ENCODE data around the gene NXPE3.

Gene NXPE3

DNA sequence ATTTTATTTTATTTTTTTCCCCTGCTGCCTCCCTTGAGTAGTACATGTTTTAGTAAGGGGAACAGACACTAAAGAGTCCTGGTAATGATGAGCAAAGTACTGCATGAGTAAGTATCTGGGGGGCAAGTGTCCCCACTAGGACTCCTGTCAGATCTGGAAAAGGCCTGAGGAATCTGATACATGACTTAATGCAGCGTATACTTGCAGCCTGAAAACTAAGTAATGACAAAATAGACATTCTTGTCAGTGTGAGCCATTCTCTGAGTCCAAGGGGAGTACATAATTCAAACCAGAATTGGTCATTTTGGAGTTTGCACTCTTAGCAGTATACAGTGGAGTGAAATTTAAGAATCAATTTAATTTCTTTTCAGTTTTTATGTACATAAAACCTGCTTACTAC lies 27.5 kb downstream of the NXPE3 start:
- FAIRE-seq, result no peak
- no peak for DNase-seq (ENCODE audit: insufficient read length)

DNA sequence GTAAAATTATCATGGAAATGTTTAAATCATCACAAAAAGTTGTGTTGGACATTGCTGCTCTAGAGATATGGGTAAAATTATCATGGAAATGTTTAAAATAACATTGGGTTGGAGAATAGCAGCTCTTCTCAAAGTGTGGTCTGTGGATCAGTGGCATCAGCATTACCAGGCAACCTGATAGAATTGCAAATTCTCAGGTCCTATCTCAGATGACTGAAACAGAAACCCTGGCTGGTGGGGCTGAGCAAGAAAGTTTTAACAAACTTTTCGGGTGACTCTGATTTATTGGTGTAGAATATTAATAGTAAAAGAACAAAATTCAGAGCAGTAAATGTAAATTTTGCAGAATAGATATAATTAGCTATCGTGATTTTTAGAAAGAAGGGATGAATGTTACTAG lies 28.9 kb downstream of the NXPE3 start:
- DNase-seq (ENCODE audit: insufficient read length) (no peak), FAIRE-seq (peak; percentile 84)
- no peak for TF ChIP-seq POLR2A (IDR thresholded peaks at IDR 0.05; ENCODE audit: low read depth, low read length)
- no peak for TF ChIP-seq POLR2AphosphoS5 (IDR thresholded peaks at IDR 0.05; ENCODE audit: low read depth, low read length)
- TF ChIP-seq TAF1 (IDR thresholded peaks at IDR 0.05; ENCODE audit: borderline replicate concordance, low read depth, low read length), result no peak

More for the DNA sequence above, 27.5 kb downstream of the NXPE3 start:
- no peak for TF ChIP-seq POLR2A (IDR thresholded peaks at IDR 0.05; ENCODE audit: low read depth, low read length)
- TF ChIP-seq TAF1 (IDR thresholded peaks at IDR 0.05; ENCODE audit: borderline replicate concordance, low read depth, low read length), result no peak
- TF ChIP-seq POLR2AphosphoS5 (IDR thresholded peaks at IDR 0.05; ENCODE audit: low read depth, low read length), result no peak

DNA sequence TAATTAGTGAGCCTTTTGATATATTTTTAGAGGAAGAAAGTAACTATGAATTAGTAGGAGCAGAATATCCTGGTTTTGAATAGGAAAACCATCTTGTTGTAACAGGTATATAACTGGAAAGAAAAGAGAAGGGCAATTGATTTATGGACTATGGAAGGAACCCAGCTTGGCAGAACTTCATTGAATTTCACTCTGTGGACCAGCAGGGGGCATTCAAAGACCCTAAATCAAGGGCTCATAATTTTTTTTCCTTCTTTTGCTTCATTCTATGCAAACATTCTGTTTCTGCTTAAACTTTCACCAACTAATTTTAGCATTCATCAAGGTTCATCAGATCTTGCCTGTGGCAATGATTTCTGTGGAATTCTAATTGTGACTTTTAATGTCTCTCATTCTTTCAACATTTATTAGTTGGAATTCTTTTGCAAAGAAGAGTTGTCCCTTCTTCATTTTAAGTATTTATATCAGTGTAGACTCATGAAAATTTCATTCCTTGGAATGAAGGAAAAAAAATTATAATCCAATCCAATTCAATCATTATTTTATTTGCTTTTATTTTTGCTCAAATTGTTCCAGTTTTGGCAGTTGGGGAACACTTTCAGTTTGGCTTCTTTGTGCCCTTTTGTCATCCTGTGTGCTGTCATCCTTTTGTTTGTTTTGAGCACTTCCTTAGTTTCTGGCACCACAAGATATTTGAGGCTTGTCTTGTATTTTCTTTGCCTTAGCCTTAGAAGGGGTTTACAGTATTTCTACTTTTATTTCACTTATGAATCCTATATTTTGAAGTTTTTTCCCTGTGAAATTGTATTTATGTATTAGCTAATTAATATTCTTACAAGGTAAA lies 30.4 kb downstream of the NXPE3 start:
- FAIRE-seq (peak; percentile 82), DNase-seq (ENCODE audit: insufficient read length) (no peak)
- TF ChIP-seq POLR2AphosphoS5 (IDR thresholded peaks at IDR 0.05; ENCODE audit: low read depth, low read length), result no peak
- TF ChIP-seq POLR2A (IDR thresholded peaks at IDR 0.05; ENCODE audit: low read depth, low read length), result no peak
- TF ChIP-seq TAF1 (IDR thresholded peaks at IDR 0.05; ENCODE audit: borderline replicate concordance, low read depth, low read length), result no peak

DNA sequence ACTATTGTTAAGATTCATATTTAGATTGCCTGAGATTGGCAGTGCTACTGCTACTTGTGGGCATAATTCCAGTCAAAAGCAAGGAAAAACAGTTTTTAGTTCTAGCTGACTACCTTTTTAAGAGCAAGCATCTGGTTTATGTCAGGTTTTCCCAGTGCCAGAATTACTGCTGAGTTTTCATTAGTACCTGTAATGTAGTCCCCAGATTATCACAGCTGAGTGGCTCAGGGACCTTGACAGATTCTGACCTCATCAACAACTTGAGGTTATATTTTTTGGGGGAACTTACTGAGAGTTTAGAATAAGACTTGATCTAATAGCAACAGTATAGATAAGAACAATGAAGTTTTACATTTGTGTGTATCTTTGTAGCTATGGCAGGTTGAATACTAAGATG lies 31.0 kb downstream of the NXPE3 start:
- TF ChIP-seq TAF1 (IDR thresholded peaks at IDR 0.05; ENCODE audit: borderline replicate concordance, low read depth, low read length), result no peak
- TF ChIP-seq POLR2A (IDR thresholded peaks at IDR 0.05; ENCODE audit: low read depth, low read length), result no peak
- no peak for TF ChIP-seq POLR2AphosphoS5 (IDR thresholded peaks at IDR 0.05; ENCODE audit: low read depth, low read length)
- FAIRE-seq (no peak), DNase-seq (ENCODE audit: insufficient read length) (no peak)

DNA sequence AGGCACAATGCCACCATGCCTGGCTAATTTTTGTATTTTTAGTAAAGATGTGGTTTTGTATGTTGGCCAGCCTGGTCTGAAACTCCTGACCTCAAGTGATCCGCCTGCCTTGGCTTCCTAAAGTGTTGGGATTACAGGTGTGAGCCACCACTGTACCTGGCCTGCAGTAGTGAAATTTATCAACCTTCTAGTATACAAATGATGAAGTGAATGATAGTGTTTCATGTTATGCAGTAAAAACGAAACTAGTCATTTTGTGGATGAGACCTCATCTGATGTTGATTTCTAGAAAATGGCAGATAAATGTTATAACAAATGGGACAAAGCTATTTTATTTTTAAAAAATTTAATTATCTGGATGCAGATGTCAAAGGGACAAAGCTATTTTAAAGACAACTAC lies 32.9 kb downstream of the NXPE3 start:
- DNase-seq (ENCODE audit: insufficient read length) (no peak), FAIRE-seq (no peak)

DNA sequence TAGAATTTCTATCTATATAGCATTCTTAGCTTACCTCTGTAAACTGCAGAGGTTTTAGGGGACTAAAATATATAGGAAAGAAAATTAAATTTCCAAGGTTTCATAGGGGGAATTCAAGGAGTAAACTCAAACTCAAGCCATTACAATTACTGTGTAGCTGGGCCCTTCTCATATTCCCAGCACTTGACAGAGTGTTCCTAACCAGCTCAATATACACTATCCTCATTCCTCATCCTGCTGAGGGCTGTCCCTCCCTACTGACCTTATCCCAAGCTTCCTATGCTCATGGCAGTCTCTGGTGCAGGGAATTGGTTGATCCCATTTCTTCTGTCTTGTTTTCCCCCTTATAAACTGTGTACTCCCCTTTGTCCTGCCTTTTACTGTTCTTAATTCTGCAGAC lies 33.9 kb downstream of the NXPE3 start:
- FAIRE-seq (no peak), DNase-seq (ENCODE audit: insufficient read length) (no peak)
- TF ChIP-seq POLR2AphosphoS5 (IDR thresholded peaks at IDR 0.05; ENCODE audit: low read depth, low read length) (no peak), POLR2A (IDR thresholded peaks at IDR 0.05; ENCODE audit: low read depth, low read length) (no peak), TAF1 (IDR thresholded peaks at IDR 0.05; ENCODE audit: borderline replicate concordance, low read depth, low read length) (no peak)

More for the DNA sequence above, 32.9 kb downstream of the NXPE3 start:
- no peak for TF ChIP-seq POLR2A (IDR thresholded peaks at IDR 0.05; ENCODE audit: low read depth, low read length)
- no peak for TF ChIP-seq TAF1 (IDR thresholded peaks at IDR 0.05; ENCODE audit: borderline replicate concordance, low read depth, low read length)
- TF ChIP-seq POLR2AphosphoS5 (IDR thresholded peaks at IDR 0.05; ENCODE audit: low read depth, low read length), result no peak

DNA sequence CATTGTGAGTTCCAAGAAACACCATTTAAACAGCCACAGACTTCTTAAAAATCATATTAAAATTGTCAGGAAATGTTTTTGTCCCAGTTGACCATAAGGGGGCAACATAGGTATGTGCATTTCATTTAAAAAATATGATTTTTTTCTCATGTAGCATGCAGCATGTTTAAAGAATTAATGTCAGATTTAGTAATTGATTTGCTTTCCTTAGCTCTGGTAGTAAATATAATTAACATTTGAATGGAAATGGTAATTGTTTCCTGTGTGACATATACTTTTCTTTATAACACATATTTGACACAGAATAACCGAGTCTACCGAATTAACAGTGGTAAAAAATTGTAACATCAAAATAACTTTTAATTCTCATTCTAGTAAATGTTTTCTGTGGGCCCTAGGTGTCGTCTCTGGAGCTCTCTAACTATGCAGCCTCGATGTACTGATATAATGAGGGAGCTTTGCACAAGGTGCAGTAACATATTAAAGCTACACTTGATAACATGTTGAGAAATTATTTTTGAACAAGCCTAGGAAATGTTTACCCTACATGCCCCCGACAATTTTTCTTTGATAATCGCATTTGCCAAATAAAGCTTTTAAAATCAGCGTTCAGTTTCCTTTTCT lies 34.9 kb downstream of the NXPE3 start:
- TF ChIP-seq POLR2AphosphoS5 (IDR thresholded peaks at IDR 0.05; ENCODE audit: low read depth, low read length) (no peak), POLR2A (IDR thresholded peaks at IDR 0.05; ENCODE audit: low read depth, low read length) (no peak), TAF1 (IDR thresholded peaks at IDR 0.05; ENCODE audit: borderline replicate concordance, low read depth, low read length) (no peak)
- DNase-seq (ENCODE audit: insufficient read length) (no peak), FAIRE-seq (peak; percentile 40)

DNA sequence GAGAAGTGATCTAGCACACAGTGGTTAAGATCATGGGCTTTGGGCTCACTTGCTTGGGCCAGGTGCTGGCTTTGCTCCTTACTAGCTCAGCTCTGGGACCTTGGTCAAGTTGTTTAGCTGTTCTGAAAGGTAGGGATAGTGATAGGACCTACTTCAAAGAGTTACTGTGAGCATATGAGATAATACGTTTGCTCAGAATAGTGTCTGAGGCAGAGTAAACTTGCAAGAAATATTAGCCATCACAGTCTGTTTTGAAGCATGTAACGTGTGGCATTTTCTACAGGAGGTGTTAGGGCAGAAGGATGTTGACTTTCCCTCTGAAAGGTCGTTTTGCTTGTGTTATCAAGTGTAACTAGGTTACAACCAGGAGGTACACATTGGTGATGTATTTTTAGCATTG lies 35.8 kb downstream of the NXPE3 start:
- FAIRE-seq, result peak; percentile 81
- no peak for DNase-seq (ENCODE audit: insufficient read length)
- TF ChIP-seq POLR2A (IDR thresholded peaks at IDR 0.05; ENCODE audit: low read depth, low read length), result no peak
- TF ChIP-seq POLR2AphosphoS5 (IDR thresholded peaks at IDR 0.05; ENCODE audit: low read depth, low read length), result no peak

DNA sequence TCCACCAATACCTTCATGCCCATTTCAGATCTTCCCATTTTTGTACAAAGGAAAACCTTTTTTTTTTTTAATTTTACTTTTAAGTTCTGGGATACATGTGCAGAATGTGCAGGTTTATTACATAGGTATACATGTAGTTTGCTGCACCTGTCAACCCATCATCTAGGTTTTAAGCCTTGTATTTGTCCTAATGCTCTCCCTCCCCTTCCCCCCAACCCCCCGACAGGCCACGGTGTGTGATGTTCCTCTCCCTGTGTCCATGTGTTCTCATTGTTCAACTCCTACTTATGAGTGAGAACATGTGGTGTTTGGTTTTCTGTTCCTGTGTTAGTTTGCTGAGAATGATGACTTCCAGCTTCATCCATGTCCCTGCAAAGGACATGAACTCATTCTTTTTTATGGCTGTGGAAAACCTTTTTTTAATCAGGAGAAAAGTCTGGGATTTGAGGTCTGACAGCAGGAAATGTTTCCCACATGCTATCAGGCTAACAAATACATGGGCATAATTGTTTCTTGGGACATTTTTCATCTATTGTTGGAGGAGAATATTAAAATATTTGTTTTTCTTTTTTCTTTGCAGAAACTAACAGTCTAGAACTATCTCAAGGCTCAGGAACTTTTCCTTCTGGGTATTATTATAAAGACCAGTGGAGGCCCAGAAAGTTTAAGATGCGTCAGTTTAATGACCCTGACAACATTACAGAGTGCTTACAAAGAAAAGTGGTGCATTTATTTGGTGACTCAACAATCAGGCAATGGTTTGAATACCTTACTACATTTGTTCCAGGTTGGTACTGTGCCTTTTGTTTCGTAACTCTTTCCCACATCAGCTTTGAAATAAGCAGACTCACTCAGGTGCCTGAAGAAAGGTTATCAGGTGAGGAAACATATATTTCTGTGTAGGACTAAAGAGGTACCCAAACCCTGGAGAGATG lies 37.5 kb downstream of the NXPE3 start:
- FAIRE-seq (no peak), DNase-seq (ENCODE audit: insufficient read length) (no peak)
- TF ChIP-seq POLR2AphosphoS5 (IDR thresholded peaks at IDR 0.05; ENCODE audit: low read depth, low read length), result no peak
- TF ChIP-seq POLR2A (IDR thresholded peaks at IDR 0.05; ENCODE audit: low read depth, low read length), result no peak
- TF ChIP-seq TAF1 (IDR thresholded peaks at IDR 0.05; ENCODE audit: borderline replicate concordance, low read depth, low read length), result no peak

DNA sequence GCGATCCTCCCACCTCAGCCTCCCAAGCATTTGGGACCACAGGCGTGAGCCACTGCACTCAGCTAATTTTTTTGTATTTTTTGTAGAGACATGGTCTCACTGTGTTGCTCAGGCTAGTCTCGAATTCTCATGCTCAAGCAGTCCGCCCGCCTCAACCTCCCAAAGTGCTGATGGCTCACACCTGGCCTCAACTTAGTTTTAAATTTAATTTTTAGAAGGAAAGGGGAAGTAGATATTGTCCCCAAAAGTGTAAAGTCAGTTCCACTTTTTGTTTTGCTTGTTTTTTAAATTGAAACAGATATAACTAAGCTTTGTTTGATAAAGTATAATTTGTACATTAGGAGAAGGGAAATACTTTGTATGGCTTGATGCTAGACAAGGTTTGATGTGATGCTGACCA lies 39.0 kb downstream of the NXPE3 start:
- no peak for FAIRE-seq
- no peak for DNase-seq (ENCODE audit: insufficient read length)
- no peak for TF ChIP-seq TAF1 (IDR thresholded peaks at IDR 0.05; ENCODE audit: borderline replicate concordance, low read depth, low read length)
- no peak for TF ChIP-seq POLR2AphosphoS5 (IDR thresholded peaks at IDR 0.05; ENCODE audit: low read depth, low read length)
- no peak for TF ChIP-seq POLR2A (IDR thresholded peaks at IDR 0.05; ENCODE audit: low read depth, low read length)

DNA sequence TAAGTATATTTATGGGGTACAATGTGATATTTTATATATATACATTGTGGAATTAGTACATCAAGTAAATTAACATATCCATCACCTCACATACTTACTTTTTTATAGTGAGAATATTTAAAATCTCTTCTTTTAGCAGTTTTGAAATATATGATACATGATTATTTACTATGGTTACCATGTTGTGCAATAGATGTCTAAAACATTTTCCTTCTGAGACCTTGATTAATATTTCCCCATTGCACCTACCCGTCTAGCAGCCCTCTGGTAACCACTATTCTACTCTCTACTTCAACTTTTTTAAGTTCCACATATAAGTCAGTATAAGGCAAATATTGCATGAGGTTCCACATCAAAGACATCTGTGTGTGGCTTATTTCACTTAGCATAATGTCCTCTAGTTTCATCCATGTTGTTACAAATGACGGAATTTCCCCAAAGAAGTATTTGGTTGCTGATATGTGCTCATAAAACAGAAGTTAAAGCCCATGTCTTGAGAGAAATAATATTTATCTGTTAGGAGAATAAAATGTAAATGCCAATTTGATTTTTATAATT lies 40.7 kb downstream of the NXPE3 start:
- TF ChIP-seq POLR2AphosphoS5 (IDR thresholded peaks at IDR 0.05; ENCODE audit: low read depth, low read length) (no peak), TAF1 (IDR thresholded peaks at IDR 0.05; ENCODE audit: borderline replicate concordance, low read depth, low read length) (no peak), POLR2A (IDR thresholded peaks at IDR 0.05; ENCODE audit: low read depth, low read length) (no peak)
- FAIRE-seq (no peak), DNase-seq (ENCODE audit: insufficient read length) (no peak)
